GM21447 (cell line): Measurements from ENCODE around the gene SNX3.
"Not testable (repeated sequence)": the region's sequence is repeated elsewhere in the genome, so short reads cannot be mapped to it uniquely, and the experiment has no call there.

Experiments
- ATAC-seq: cut with Tn5 transposase; IDR thresholded peaks from one replicate; pipeline ENCODE4 v1.9.1; 2021; ENCODE audit not compliant: unreplicated experiment

Gene SNX3

DNA sequence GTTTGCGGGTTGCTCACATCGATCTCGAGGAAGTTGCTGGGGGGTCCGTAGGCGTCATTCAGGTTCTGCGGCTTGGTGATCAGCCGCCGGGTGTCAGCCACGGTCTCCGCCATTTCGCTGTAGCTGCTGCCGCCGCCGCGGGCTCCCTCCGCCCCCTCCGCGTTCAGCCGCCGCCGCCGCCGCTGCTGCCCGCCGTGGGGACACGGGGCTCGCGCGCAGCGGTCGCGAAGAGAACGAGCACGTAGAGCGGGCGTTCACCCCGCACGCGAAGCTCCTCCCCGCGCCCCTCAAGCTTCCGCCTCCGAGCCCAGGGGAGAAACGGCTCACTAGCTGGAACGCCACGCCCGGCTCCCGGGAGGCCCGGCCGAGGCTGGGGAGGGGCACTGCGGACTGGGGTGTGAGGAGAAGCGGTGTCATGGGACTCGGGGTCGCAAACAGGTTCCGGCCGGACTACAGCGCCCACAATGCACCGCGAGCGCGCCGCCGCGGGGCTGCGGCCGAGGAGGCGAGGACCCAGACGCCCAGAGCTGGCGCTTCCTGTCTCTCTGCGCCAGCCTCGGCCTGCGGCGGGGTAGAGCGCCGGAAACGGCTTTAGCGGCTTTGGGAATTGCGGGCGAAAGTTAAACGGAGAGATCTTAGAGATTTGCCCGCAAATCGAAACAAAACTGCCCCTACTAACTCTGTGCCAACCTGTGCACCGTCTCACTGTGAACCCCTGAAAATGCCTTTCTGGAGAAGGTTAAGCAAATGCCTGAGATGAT lies at the start of gene SNX3:
SNX3 (minus strand) TSS at position 232 of the 761 bp plus-strand sequence; CDS start at position 113, 119 bp downstream.
- ATAC-seq, result peak; percentile 86

DNA sequence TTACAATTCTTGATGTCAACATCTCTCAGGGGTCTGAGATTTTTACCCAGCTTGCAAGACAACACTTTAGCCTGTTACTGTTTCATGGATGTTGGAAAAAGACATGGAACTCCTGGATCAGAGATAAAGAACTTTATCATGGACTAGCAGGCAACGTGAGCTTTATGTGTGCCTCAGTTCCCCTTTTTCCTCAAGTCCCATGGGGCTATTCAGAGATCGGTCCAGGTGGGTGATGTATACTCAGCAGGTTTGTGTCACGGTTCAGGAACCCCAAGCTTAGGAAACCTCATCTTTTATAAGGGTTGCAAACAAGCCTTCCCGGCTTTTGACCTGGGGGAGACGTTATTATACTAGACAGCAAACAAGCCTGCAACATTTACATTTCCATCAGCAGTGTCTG lies 49.0 kb upstream of the SNX3 start:
- no peak for ATAC-seq

DNA sequence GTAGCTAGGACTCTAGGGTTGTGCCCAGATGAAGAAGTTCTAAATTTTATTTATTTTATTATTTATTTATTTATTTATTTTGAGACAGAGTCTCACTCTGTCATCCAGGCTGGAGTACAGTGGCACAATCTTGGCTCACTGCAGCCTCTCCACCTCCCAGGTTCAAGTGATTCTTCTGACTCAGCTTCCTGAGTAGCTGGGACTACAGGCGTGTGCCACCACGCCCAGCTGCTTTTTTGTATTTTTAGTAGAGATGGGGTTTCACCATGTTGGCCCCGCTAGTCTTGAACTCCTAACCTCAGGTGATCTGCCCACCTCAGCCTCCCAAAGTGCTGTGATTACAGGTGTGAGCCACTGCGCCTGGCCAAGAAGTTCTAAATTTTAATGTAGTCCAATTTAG lies 47.8 kb upstream of the SNX3 start:
- not testable (repeated sequence) for ATAC-seq

DNA sequence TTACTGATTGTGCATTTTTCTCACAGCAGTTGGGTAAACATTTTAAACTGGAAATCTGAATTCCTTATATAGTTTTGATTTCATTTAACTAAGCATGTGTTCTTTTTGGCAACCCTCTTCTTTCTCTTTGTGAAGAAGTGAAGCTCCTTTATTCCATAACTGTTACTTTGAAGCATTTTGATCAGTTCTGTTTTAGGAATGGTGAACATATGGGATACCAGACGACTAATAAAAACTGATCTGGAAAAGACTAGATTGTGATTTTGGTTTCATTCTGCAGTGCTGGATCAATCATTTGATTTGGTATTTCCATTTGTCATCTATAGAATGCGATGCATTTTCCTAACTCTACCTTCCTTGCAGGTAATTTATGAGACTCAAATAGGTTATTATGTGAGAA lies 43.8 kb upstream of the SNX3 start:
- no peak for ATAC-seq

DNA sequence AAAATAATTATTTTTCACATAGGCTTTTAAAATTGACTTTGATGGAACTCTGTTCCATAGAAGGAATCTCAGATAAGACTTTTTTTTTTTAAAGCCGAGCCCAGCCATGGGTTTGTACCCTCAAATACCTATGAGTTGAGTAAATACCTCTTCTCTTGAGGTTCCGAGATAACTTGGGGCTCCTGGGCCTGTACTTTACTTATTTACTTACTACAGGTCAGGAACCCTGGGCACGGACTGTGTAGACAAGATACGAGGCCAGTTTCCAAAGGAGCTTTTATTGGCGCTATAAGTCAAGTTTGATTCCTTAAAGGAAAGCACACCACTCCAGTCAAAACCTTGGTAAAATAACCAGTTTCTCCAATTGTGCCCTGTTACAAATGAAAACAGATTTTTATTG lies 41.5 kb upstream of the SNX3 start:
- ATAC-seq, result no peak

GRCh38 chr6:108295676-108296075 lies 34.8 kb upstream of the SNX3 start:
- ATAC-seq, result no peak

DNA sequence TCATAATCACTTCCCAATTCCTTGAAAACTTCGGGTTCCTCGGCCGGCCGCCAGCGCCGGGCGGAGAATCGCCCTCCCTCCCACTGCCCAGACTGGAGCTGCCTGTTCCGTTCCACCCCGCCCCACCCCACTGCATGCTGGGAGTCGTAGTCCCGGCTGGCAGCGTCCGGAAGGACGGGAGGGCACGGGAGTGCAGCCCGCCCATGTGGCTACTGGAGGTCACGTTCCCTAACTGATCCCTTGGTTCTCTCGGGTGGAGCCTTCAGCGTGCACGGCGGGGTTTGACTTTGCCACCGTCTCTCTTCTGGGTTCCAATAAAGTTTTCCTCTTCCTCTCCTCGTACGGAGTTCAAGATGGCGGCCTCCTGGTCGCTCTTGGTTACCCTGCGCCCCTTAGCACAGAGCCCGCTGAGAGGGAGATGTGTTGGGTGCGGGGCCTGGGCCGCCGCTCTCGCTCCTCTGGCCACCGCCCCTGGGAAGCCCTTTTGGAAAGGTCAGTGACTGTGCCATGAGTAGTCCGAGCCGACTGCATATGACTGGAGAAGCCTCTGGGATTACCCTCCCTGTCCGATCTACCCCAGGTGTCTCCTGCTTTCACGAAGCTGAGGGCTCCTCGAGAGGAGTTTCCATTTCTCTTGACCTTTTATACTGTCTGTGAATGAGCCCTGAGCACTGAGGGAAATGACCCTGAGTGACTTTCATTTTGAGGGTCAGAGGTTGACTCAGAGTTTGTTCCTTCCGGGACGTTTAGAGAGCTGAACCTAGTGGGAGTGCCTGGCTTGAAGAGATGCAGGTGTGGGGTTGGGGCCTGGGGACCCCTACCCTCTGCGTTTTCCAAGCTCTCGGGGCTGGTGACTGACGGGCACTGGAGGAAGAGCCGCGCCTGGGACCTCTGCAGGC lies 34.1 kb upstream of the SNX3 start, which contains the start of gene AFG1L:
AFG1L (plus strand) TSS at position 328 of the 899 bp plus-strand sequence; CDS start at position 354, 26 bp downstream.
- peak; percentile 82 for ATAC-seq

GRCh38 chr6:108294297-108294726 lies 33.5 kb upstream of the SNX3 start:
- peak; percentile 18 for ATAC-seq

GRCh38 chr6:108293527-108294296 lies 32.9 kb upstream of the SNX3 start:
- no peak for ATAC-seq

GRCh38 chr6:108292561-108292960 lies 31.7 kb upstream of the SNX3 start:
- ATAC-seq, result not testable (repeated sequence)

DNA sequence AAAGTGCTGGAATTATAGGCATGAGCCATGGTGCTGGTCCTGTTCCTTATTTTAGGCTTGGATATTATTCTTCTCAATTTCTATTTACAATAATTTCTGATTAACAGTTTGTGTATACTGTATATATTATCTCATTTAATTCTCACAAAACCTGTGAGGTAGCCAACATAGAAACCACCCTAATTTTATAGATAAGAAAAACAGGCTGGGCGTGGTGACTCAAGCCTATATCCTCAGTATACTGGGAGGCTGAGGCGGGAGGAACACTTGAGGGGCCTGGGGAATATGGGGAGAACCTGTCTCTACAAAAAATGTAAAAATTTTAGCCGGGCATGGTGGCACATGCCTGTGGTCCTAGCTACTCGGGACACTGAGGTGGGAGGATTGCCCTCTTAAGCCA lies 30.3 kb upstream of the SNX3 start:
- no peak for ATAC-seq

- no peak for ATAC-seq
Measured at GRCh38 chr6:108288742-108289141, 27.9 kb upstream of the SNX3 start.

- no peak for ATAC-seq
Measured at GRCh38 chr6:108287373-108287772, 26.5 kb upstream of the SNX3 start.

- ATAC-seq, result no peak
Measured at GRCh38 chr6:108286366-108286765, 25.5 kb upstream of the SNX3 start.

- ATAC-seq, result no peak
Measured at GRCh38 chr6:108285381-108285780, 24.5 kb upstream of the SNX3 start.

DNA sequence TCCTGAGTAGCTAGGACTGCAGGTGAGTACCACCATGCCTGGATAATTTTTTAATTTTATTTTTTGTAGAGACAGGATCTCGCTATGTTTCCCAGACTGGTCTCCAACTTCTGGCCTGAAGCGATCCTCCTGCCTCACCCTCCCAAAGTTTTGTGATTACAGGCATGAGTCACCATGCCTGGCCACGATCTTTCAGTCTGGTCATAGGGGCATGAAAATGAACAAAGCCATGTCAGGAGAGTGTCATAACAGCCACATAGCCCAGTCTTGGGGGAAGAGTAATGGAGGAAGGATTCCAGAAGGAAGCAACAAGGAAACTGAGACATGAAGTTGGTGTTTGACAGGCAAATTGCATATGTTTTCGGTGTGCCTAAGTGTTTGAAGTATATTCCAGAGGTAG lies 17.0 kb upstream of the SNX3 start:
- ATAC-seq, result no peak

GRCh38 chr6:108277295-108277694 lies 16.5 kb upstream of the SNX3 start:
- ATAC-seq, result no peak

DNA sequence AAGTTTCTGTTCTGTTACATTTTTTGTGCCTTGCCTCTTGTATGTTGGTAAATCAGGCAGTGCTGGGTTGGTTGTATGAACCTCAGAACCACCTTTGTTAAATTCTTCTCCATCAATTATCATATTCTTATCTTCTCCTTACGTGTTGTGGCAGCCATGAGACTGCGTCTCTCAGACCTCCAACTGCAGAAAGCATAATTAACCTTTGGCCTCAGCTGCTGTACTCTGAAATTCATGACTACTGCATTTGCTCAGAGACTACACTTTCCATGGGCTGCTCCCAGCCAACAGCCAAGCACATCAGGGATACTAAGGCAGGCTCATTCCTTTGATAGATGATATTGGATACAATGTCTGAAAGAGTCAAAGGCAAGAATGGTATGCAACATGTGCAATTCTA lies 15.1 kb upstream of the SNX3 start:
- ATAC-seq, result no peak

DNA sequence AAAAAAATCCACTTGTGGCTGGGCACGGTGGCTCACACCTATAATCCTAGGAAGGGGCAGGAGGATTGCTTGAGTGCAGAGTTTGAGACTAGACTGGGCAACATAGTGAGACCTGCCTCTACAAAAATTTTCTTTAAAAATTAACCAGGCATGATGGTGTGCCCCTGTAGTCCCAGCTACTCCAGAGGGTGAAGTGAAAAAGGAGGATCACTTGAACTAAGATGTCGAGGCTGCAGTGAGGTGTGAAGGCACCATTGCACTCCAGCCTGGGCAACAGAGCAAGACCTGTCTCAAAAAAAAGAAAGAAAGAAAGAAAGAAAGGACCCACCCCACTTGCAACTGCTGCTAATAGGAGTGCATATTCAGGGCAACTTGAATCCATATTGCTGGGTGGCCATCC lies 13.7 kb upstream of the SNX3 start:
- no peak for ATAC-seq

GRCh38 chr6:108269955-108270354 lies 9.1 kb upstream of the SNX3 start:
- not testable (repeated sequence) for ATAC-seq

DNA sequence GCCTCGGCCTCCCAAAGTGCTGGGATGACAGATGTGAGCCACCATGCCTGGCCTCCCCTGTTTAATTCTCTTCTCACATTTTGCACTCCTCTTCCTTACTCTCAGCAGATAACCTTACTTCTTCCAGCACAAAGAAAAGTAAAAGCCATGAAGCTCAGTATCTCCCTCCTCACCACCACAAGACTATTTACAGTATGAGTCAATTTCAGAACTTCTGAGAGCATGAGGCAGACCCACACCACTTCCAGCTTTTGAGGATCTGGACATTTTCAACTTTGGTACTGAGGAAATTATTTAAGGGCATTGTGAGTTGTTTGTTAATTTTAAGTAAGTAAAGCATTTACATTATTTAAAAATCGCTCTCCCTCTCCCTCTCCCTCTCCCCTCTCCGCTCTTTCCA lies 8.0 kb upstream of the SNX3 start:
- no peak for ATAC-seq
